ENCODE measurements around the gene ADISSP.

Gene ADISSP

DNA sequence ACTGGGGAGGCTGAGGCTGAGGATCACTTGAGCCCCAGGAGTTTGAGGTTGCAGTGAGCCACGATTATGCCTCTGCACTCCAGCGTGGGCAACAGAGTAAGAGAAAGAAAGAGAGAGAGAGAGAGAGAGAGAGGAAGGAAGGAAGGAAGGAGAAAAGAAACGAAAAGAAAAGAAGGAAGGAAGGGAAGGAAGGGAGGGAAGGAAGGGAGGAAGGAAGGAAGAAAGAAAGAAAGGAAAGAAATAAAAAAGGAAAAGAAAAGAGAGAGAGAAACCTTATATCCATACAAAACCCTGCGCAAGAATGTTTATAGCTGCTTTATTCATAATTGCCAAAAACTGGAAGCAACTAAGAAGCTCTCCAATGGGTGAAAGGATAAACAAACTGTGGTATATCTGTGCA lies 43.2 kb downstream of the ADISSP start:
- H3K4me3 ChIP-seq (ENCODE audit: low read depth, low read length) = no peak overlapping the region
- H3K36me3 ChIP-seq (ENCODE audit: control insufficient read depth, insufficient read depth, low read length) = no peaks in the 10 kb centered on the region
- no peak overlapping the region for H3K9ac ChIP-seq (ENCODE audit: low read depth, low read length)
- no peaks in the 10 kb centered on the region for H3K4me1 ChIP-seq (ENCODE audit: control insufficient read depth, insufficient read depth, low read length)
- peaks cover 14% of the 10 kb centered on the region; the same call in 1 of the 2 replicates for H3K27me3 ChIP-seq (ENCODE audit: control insufficient read depth, insufficient read depth, low read length)
- H3K9me3 ChIP-seq (ENCODE audit: control insufficient read depth, insufficient read depth, low read length) = no peaks in the 10 kb centered on the region
- H3K27ac ChIP-seq (ENCODE audit: low read depth, low read length) = no peak overlapping the region

- Histone ChIP-seq H3K9me3 (ENCODE audit: control insufficient read depth, insufficient read depth, low read length) (no peaks in the 10 kb centered on the region), H3K36me3 (ENCODE audit: control insufficient read depth, insufficient read depth, low read length) (no peaks in the 10 kb centered on the region), H3K4me3 (ENCODE audit: low read depth, low read length) (no peak overlapping the region), H3K27ac (ENCODE audit: low read depth, low read length) (no peak overlapping the region), H3K27me3 (ENCODE audit: control insufficient read depth, insufficient read depth, low read length) (peaks cover 13% of the 10 kb centered on the region; the same call in 1 of the 2 replicates), H3K4me1 (ENCODE audit: control insufficient read depth, insufficient read depth, low read length) (no peaks in the 10 kb centered on the region), H3K9ac (ENCODE audit: low read depth, low read length) (no peak overlapping the region)
Observed at GRCh38 chr20:3723284-3723683, 44.3 kb downstream of the ADISSP start.

- Histone ChIP-seq H3K9me3 (ENCODE audit: control insufficient read depth, insufficient read depth, low read length) (no peaks in the 10 kb centered on the region), H3K9ac (ENCODE audit: low read depth, low read length) (no peak overlapping the region), H3K36me3 (ENCODE audit: control insufficient read depth, insufficient read depth, low read length) (no peaks in the 10 kb centered on the region), H3K4me1 (ENCODE audit: control insufficient read depth, insufficient read depth, low read length) (no peaks in the 10 kb centered on the region), H3K27me3 (ENCODE audit: control insufficient read depth, insufficient read depth, low read length) (no peaks in the 10 kb centered on the region), H3K27ac (ENCODE audit: low read depth, low read length) (no peak overlapping the region), H3K4me3 (ENCODE audit: low read depth, low read length) (no peak overlapping the region)
Observed at GRCh38 chr20:3721912-3722311, 45.6 kb downstream of the ADISSP start.

- Histone ChIP-seq H3K9me3 (ENCODE audit: control insufficient read depth, insufficient read depth, low read length) (no peaks in the 10 kb centered on the region), H3K27me3 (ENCODE audit: control insufficient read depth, insufficient read depth, low read length) (no peaks in the 10 kb centered on the region), H3K27ac (ENCODE audit: low read depth, low read length) (no peak overlapping the region), H3K36me3 (ENCODE audit: control insufficient read depth, insufficient read depth, low read length) (no peaks in the 10 kb centered on the region), H3K4me3 (ENCODE audit: low read depth, low read length) (no peak overlapping the region), H3K4me1 (ENCODE audit: control insufficient read depth, insufficient read depth, low read length) (no peaks in the 10 kb centered on the region), H3K9ac (ENCODE audit: low read depth, low read length) (no peak overlapping the region)
Observed at GRCh38 chr20:3720626-3721025, 46.9 kb downstream of the ADISSP start.

- no peak overlapping the region for H3K27ac ChIP-seq (ENCODE audit: low read depth, low read length)
- no peak overlapping the region for H3K9ac ChIP-seq (ENCODE audit: low read depth, low read length)
- H3K9me3 ChIP-seq (ENCODE audit: control insufficient read depth, insufficient read depth, low read length) = no peaks in the 10 kb centered on the region
- H3K36me3 ChIP-seq (ENCODE audit: control insufficient read depth, insufficient read depth, low read length) = no peaks in the 10 kb centered on the region
- H3K4me1 ChIP-seq (ENCODE audit: control insufficient read depth, insufficient read depth, low read length) = no peaks in the 10 kb centered on the region
- H3K27me3 ChIP-seq (ENCODE audit: control insufficient read depth, insufficient read depth, low read length) = no peaks in the 10 kb centered on the region
- no peak overlapping the region for H3K4me3 ChIP-seq (ENCODE audit: low read depth, low read length)
Observed at GRCh38 chr20:3720068-3720467, 47.5 kb downstream of the ADISSP start.

DNA sequence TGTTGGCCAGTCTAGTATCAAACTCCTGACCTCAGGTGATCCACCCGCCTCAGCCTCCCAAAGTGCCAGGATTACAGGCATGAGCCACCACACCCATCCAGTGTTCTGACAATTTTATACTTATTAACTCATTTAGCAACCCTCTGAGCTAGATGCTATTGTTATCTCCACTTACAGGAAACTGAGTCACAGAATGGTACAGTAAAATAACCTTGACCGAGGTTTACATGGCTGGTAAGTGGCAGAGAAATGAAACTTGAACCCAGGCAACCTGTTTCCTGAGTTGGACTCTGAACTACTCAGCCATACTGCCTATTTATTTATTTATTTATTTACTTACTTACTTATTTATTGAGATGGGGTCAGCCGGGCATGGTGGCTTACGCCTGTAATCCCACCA lies 48.5 kb downstream of the ADISSP start:
- Histone ChIP-seq H3K9me3 (ENCODE audit: control insufficient read depth, insufficient read depth, low read length) (no peaks in the 10 kb centered on the region), H3K4me1 (ENCODE audit: control insufficient read depth, insufficient read depth, low read length) (no peaks in the 10 kb centered on the region), H3K4me3 (ENCODE audit: low read depth, low read length) (no peak overlapping the region), H3K9ac (ENCODE audit: low read depth, low read length) (no peak overlapping the region), H3K27ac (ENCODE audit: low read depth, low read length) (no peak overlapping the region), H3K27me3 (ENCODE audit: control insufficient read depth, insufficient read depth, low read length) (no peaks in the 10 kb centered on the region), H3K36me3 (ENCODE audit: control insufficient read depth, insufficient read depth, low read length) (no peaks in the 10 kb centered on the region)

GRCh38 chr20:3716195-3716834 lies 51.2 kb downstream of the ADISSP start:
- no peaks in the 10 kb centered on the region for H3K4me1 ChIP-seq (ENCODE audit: control insufficient read depth, insufficient read depth, low read length)
- H3K9ac ChIP-seq (ENCODE audit: low read depth, low read length) = no peak overlapping the region
- H3K4me3 ChIP-seq (ENCODE audit: low read depth, low read length) = no peak overlapping the region
- H3K36me3 ChIP-seq (ENCODE audit: control insufficient read depth, insufficient read depth, low read length) = no peaks in the 10 kb centered on the region
- H3K27ac ChIP-seq (ENCODE audit: low read depth, low read length) = no peak overlapping the region
- no peaks in the 10 kb centered on the region for H3K27me3 ChIP-seq (ENCODE audit: control insufficient read depth, insufficient read depth, low read length)
- no peaks in the 10 kb centered on the region for H3K9me3 ChIP-seq (ENCODE audit: control insufficient read depth, insufficient read depth, low read length)

DNA sequence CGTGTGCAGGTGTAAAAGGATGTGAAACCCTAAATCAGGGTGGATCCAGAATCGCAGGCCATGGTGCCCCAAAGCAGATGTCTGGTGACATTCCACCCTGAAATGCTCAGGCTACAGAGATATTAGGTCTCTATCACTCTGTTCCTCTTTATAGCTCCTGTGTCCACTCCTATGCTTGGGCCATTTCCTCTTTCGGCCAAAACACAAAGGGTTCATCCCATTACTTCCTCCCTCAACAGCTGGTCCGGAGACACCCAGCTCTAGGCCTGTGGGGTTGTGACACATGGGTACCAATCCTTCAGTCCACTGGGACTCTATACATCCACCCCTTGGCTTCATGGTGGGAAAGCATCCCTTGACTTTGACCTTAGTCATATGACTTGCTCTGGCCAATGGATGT lies 53.5 kb downstream of the ADISSP start:
- Histone ChIP-seq H3K9ac (ENCODE audit: low read depth, low read length) (no peak overlapping the region), H3K4me1 (ENCODE audit: control insufficient read depth, insufficient read depth, low read length) (no peaks in the 10 kb centered on the region), H3K9me3 (ENCODE audit: control insufficient read depth, insufficient read depth, low read length) (no peaks in the 10 kb centered on the region), H3K36me3 (ENCODE audit: control insufficient read depth, insufficient read depth, low read length) (no peaks in the 10 kb centered on the region), H3K27me3 (ENCODE audit: control insufficient read depth, insufficient read depth, low read length) (no peaks in the 10 kb centered on the region), H3K4me3 (ENCODE audit: low read depth, low read length) (no peak overlapping the region), H3K27ac (ENCODE audit: low read depth, low read length) (no peak overlapping the region)

- Histone ChIP-seq H3K36me3 (ENCODE audit: control insufficient read depth, insufficient read depth, low read length) (no peaks in the 10 kb centered on the region), H3K4me3 (ENCODE audit: low read depth, low read length) (no peak within 1 kb of the TSS), H3K27ac (ENCODE audit: low read depth, low read length) (no peak within 1 kb of the TSS), H3K27me3 (ENCODE audit: control insufficient read depth, insufficient read depth, low read length) (no peaks in the 10 kb centered on the region), H3K4me1 (ENCODE audit: control insufficient read depth, insufficient read depth, low read length) (no peaks in the 10 kb centered on the region), H3K9me3 (ENCODE audit: control insufficient read depth, insufficient read depth, low read length) (no peaks in the 10 kb centered on the region), H3K9ac (ENCODE audit: low read depth, low read length) (no peak within 1 kb of the TSS)
Observed at GRCh38 chr20:3712279-3712873, 55.2 kb downstream of the ADISSP start, which contains the start of gene SIGLEC1. Gene SIGLEC1, minus strand, starts transcription at chr20:3712600. Its CDS starts 5,472 bp downstream, at chr20:3707128.

- H3K4me1 ChIP-seq (ENCODE audit: control insufficient read depth, insufficient read depth, low read length) = no peaks in the 10 kb centered on the region
- no peak overlapping the region for H3K27ac ChIP-seq (ENCODE audit: low read depth, low read length)
Observed at GRCh38 chr20:3711484-3711941, 56.0 kb downstream of the ADISSP start.

GRCh38 chr20:3710703-3711483 lies 56.7 kb downstream of the ADISSP start:
- Histone ChIP-seq H3K9ac (ENCODE audit: low read depth, low read length) (no peak overlapping the region), H3K9me3 (ENCODE audit: control insufficient read depth, insufficient read depth, low read length) (no peaks in the 10 kb centered on the region), H3K27me3 (ENCODE audit: control insufficient read depth, insufficient read depth, low read length) (no peaks in the 10 kb centered on the region), H3K4me3 (ENCODE audit: low read depth, low read length) (no peak overlapping the region), H3K4me1 (ENCODE audit: control insufficient read depth, insufficient read depth, low read length) (no peaks in the 10 kb centered on the region), H3K36me3 (ENCODE audit: control insufficient read depth, insufficient read depth, low read length) (no peaks in the 10 kb centered on the region), H3K27ac (ENCODE audit: low read depth, low read length) (no peak overlapping the region)

More at GRCh38 chr20:3711484-3711941, 56.0 kb downstream of the ADISSP start:
- Histone ChIP-seq H3K27me3 (ENCODE audit: control insufficient read depth, insufficient read depth, low read length) (no peaks in the 10 kb centered on the region), H3K9me3 (ENCODE audit: control insufficient read depth, insufficient read depth, low read length) (no peaks in the 10 kb centered on the region), H3K4me3 (ENCODE audit: low read depth, low read length) (no peak overlapping the region), H3K36me3 (ENCODE audit: control insufficient read depth, insufficient read depth, low read length) (no peaks in the 10 kb centered on the region), H3K9ac (ENCODE audit: low read depth, low read length) (no peak overlapping the region)
